Measurements from ENCODE around the gene TARBP2. TPM values are rescaled to one million over a fixed set of nuclear protein-coding genes. Genes with fewer than 3 reads are reported as not detected.

Gene TARBP2
- total and polyA plus RNA-seq, 10 donors: 25.9 to 57.1 (median 36.1) TPM

- intact Hi-C loops (cut with DNase I; ENCODE audit: low total_unique reads): no loop called here
- TF ChIP-seq POLR2A (IDR thresholded peaks at IDR 0.05): no peak
- TF ChIP-seq, protein P1, sequence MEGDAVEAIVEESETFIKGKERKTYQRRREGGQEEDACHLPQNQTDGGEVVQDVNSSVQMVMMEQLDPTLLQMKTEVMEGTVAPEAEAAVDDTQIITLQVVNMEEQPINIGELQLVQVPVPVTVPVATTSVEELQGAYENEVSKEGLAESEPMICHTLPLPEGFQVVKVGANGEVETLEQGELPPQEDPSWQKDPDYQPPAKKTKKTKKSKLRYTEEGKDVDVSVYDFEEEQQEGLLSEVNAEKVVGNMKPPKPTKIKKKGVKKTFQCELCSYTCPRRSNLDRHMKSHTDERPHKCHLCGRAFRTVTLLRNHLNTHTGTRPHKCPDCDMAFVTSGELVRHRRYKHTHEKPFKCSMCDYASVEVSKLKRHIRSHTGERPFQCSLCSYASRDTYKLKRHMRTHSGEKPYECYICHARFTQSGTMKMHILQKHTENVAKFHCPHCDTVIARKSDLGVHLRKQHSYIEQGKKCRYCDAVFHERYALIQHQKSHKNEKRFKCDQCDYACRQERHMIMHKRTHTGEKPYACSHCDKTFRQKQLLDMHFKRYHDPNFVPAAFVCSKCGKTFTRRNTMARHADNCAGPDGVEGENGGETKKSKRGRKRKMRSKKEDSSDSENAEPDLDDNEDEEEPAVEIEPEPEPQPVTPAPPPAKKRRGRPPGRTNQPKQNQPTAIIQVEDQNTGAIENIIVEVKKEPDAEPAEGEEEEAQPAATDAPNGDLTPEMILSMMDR (IDR thresholded peaks at IDR 0.05 in 8 of 11, conservative IDR thresholded peaks at IDR 0.05 in 3 of 11): no peak
- peak in 2 of 3 donors; percentile 5 to 76 for TF ChIP-seq POLR2AphosphoS5 (IDR thresholded peaks at IDR 0.05)
- Histone ChIP-seq H3K9me3 (no peaks in the 10 kb centered on the region), H3K27me3 (replicated peaks in 1 of 7) (no peaks in the 10 kb centered on the region), H3K27ac (peak overlapping the region in 1 of 8 donors; percentile 36), H3K4me3 (no peak overlapping the region), H3K4me1 (peaks cover 0 to 22% (median 8%) of the 10 kb centered on the region in 6 donors), H3K36me3 (peaks cover 0 to 72% (median 55%) of the 10 kb centered on the region in 6 donors)
- WGBS, 5 donors: 88 to 95% (median 92%) methylated on average over 7 to 10 of the region's 10 CpGs
- DNase-seq: no peak
These were observed 14.9 kb upstream of the TARBP2 start for GRCh38 chr12:53485955-53486735.

DNA sequence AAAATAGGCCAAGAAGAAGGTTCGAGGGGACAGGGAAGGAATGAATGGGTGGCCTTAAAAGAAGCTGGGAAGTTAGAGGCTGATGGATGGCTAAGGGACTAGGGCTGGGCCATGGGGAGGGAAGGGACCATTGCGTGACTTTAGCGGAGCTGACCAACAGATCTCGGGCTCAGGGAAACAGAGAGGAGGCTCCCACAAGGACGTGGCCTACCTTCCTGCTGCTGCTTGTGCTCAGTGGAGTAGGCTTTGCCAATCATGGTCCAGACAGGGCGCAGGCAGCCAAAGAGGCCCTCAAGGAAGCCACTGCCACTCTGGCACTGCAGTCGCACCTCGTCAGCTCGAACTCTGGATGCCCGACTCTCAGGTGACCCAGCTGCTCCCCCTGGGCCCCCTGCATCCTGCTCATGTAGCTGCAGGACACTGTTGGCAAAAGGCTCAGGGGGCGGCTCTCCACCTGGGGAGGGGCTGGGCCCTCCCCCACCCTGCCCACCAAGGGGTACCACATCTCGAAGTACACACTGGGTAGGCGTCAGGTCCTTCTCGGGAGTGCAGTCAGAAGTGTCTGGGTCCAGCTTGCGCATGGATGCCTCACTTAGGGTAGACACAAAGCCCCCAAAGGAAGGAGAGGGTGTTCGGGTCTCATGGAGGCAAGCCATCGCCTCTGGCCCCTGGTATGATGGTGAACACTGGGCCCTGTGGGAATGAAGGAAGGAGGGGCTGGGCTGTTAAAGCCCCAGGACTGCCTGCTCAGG lies 14.2 kb upstream of the TARBP2 start:
- Histone ChIP-seq H3K27ac (peak overlapping the region in 1 of 8 donors; percentile 36), H3K4me1 (peaks cover 0 to 20% (median 2%) of the 10 kb centered on the region in 6 donors), H3K27me3 (replicated peaks in 1 of 7) (no peaks in the 10 kb centered on the region), H3K4me3 (no peak overlapping the region), H3K36me3 (peaks cover 0 to 65% (median 47%) of the 10 kb centered on the region in 6 donors), H3K9me3 (no peaks in the 10 kb centered on the region)
- TF ChIP-seq POLR2A (IDR thresholded peaks at IDR 0.05) (no peak), POLR2AphosphoS5 (IDR thresholded peaks at IDR 0.05) (peak; percentile 26 to 72 (median 40))
- intact Hi-C loops (cut with DNase I; ENCODE audit: low total_unique reads): no loop called here
- no peak for DNase-seq
- WGBS, 5 donors: 81 to 91% (median 83%) methylated on average over 10 to 17 of the region's 17 CpGs

DNA sequence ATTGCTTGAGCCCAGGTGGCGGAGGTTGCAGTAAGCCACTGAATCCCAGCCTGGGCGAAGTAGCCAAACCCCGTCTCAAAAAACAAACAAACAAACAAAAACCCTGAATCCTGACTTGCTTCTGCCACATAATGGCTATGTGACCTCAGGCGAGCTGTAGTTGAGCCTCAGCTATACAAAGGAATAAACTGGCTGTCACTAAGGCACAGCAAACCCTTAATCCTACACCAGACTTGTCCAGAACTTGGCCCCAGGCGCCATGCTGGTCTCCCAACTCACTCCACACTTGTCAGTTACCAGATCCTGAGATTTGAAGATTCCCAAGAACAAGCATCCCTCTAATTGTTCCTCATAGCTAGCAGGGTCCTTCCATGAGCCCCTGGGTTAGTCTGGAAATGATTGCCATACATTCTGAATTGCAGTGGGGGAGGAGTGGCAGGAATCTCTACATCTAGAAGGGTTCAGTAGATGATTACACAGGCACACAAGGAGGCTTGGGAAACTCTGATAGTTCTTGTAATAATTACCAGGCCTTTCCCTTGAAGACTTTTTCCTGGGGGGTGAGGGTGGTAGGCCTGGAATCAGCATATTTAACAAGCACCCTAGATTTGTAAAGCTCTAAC lies 11.7 kb upstream of the TARBP2 start:
- no peak for TF ChIP-seq POLR2A (IDR thresholded peaks at IDR 0.05)
- TF ChIP-seq POLR2AphosphoS5 (IDR thresholded peaks at IDR 0.05): peak in 1 of 3 donors; percentile 10
- TF ChIP-seq, protein P1 (IDR thresholded peaks at IDR 0.05 in 8 of 11, conservative IDR thresholded peaks at IDR 0.05 in 3 of 11): no peak
- H3K27ac ChIP-seq: no peak overlapping the region
- H3K9me3 ChIP-seq: no peaks in the 10 kb centered on the region
- WGBS, 5 donors: 93 to 97% (median 95%) methylated on average over 5 of the region's 5 CpGs
- H3K4me3 ChIP-seq: no peak overlapping the region
- H3K27me3 ChIP-seq (replicated peaks in 1 of 7): no peaks in the 10 kb centered on the region
- DNase-seq: no peak
- H3K4me1 ChIP-seq: peaks cover 12 to 38% (median 23%) of the 10 kb centered on the region in 6 donors
- intact Hi-C loops (cut with DNase I; ENCODE audit: low total_unique reads): no loop called here
- peaks cover 0 to 40% (median 26%) of the 10 kb centered on the region in 6 donors for H3K36me3 ChIP-seq

DNA sequence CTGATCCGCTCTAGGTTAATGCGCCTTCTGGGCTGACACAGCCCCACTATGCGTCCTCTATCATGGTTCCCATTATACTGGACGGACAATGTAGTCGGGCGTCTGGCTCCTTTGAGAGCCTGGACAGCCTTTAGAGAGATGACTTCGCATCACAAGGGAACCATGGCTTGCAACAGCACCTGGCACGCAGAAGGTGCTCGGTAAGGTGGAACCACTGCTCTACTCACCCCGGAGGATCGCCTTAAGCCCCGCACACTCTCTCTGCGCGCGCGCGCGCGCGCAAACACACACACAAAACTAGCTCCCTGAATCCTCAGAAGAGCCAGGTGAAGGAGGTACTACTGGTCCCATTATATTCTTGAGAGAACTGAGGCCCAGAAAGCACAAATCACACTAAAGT lies 8.9 kb upstream of the TARBP2 start:
- no peaks in the 10 kb centered on the region for H3K9me3 ChIP-seq
- intact Hi-C loops (cut with DNase I; ENCODE audit: low total_unique reads): no loop called here
- DNase-seq: no peak
- peaks cover 0 to 12% (median under 1%) of the 10 kb centered on the region in 6 donors for H3K36me3 ChIP-seq
- H3K4me1 ChIP-seq: peaks cover 12 to 56% (median 32%) of the 10 kb centered on the region in 6 donors
- peak overlapping the region in 6 of 8 donors; percentile 51 to 81 (median 58) for H3K4me3 ChIP-seq
- peak overlapping the region; percentile 48 to 88 (median 82) for H3K27ac ChIP-seq
- TF ChIP-seq POLR2A (IDR thresholded peaks at IDR 0.05) (no peak), POLR2AphosphoS5 (IDR thresholded peaks at IDR 0.05) (no peak)
- TF ChIP-seq, protein P1 (IDR thresholded peaks at IDR 0.05 in 8 of 11, conservative IDR thresholded peaks at IDR 0.05 in 3 of 11): no peak
- H3K27me3 ChIP-seq (replicated peaks in 1 of 7): no peaks in the 10 kb centered on the region
- 55 to 80% (median 73%) methylated on average over 19 to 20 of the region's 20 CpGs for WGBS, 5 donors

All from spleen (tissue), 11 donors.